CD4-positive, alpha-beta memory T cell (primary cell): ENCODE data around the gene HOXC12. TPM values are rescaled to one million over a fixed set of nuclear protein-coding genes. Genes with fewer than 3 reads are reported as not detected.

ENCODE experiments used
- CTCF ChIA-PET: fragments of 350-600 bp; sonication (Branson Sonifier 250); formaldehyde crosslinking; loops from one replicate; lab custom pipeline; 2021; ENCODE audit warnings: inconsistent platforms; ENCODE audit not compliant: partially characterized antibody; lab: Charles Lee
- POLR2A ChIA-PET: fragments of 350-600 bp; sonication (Branson Sonifier 250); formaldehyde crosslinking; loops from one replicate; lab custom pipeline; 2021; ENCODE audit not compliant: partially characterized antibody; lab: Charles Lee
- DNase-seq, 5 donors: peaks; one replicate each; pipeline versions ENCODE4 v3.0.0 to v3.0.0-alpha.2; 2020 to 2022; ENCODE audit warnings: mixed read lengths in 1 of 5
- H3K27ac ChIP-seq: one replicate; pipeline ENCODE4 v1.7.0; 2013; ENCODE audit warnings: low read depth, low read length
- H3K27me3 ChIP-seq: 2 replicates; pipeline ENCODE4 v1.7.0; 2013; ENCODE audit warnings: mild to moderate bottlenecking, low read length, moderate library complexity; ENCODE audit not compliant: insufficient read depth
- H3K36me3 ChIP-seq: 2 replicates; pipeline ENCODE4 v1.7.0; 2013; ENCODE audit warnings: mild to moderate bottlenecking, low read length, moderate library complexity; ENCODE audit not compliant: insufficient read depth
- H3K4me1 ChIP-seq: 2 replicates; pipeline ENCODE4 v1.7.0; 2013; ENCODE audit warnings: mild to moderate bottlenecking, low read length, moderate library complexity; ENCODE audit not compliant: insufficient read depth
- H3K4me3 ChIP-seq, 2 donors: one replicate each; pipeline ENCODE4 v1.7.0; 2013; ENCODE audit warnings: low read length in 2 of 2, mild to moderate bottlenecking in 1 of 2
- H3K9me3 ChIP-seq, 2 donors: one replicate each; pipeline ENCODE4 v1.7.0; 2013; ENCODE audit warnings: low read length in 2 of 2, control low read depth in 1 of 2; ENCODE audit not compliant: control insufficient read depth in 1 of 2
- H3K27ac Mint-ChIP-seq, 7 donors: one replicate each; pipeline ENCODE4 v1.8.0; 2020 to 2021; ENCODE audit warnings: mixed read lengths in 7 of 7, mild to moderate bottlenecking in 6 of 7, inconsistent platforms in 3 of 7, moderate library complexity in 3 of 7
- H3K27me3 Mint-ChIP-seq, 2 donors: one replicate each; pipeline ENCODE4 v1.8.0; 2020 to 2021; ENCODE audit warnings: mixed read lengths in 2 of 2
- H3K36me3 Mint-ChIP-seq, 2 donors: one replicate each; pipeline ENCODE4 v1.8.0; 2020 to 2021; ENCODE audit warnings: mixed read lengths in 2 of 2, inconsistent platforms in 1 of 2, mild to moderate bottlenecking in 1 of 2
- H3K4me1 Mint-ChIP-seq, 4 donors: one replicate each; pipeline ENCODE4 v1.8.0; 2020 to 2021; ENCODE audit warnings: mixed read lengths in 4 of 4, mild to moderate bottlenecking in 1 of 4
- H3K4me3 Mint-ChIP-seq, 8 donors: one replicate each; pipeline ENCODE4 v1.8.0; 2020 to 2021; ENCODE audit warnings: mixed read lengths in 8 of 8, mild to moderate bottlenecking in 7 of 8, moderate library complexity in 6 of 8, inconsistent platforms in 3 of 8
- H3K9me3 Mint-ChIP-seq, 8 donors: one replicate each; pipeline ENCODE4 v1.8.0; 2020 to 2021; ENCODE audit warnings: mixed read lengths in 8 of 8, mild to moderate bottlenecking in 5 of 8, inconsistent platforms in 3 of 8, moderate library complexity in 1 of 8
- intact Hi-C: fragments of 100-400 bp; cut with micrococcal nuclease; formaldehyde crosslinking; loops from one replicate; pipeline ENCODE4 v1.15.1; 2023
- polyA plus RNA-seq, 2 donors: library from polyadenylated mRNA; unstranded; fragments of 300-500 nt; fragmentation: Illumina TruSeq; gene quantifications; one replicate each; pipeline ENCODE4 v1.2.3, GENCODE V29; 2021
- total RNA-seq, 2 experiments: library from RNA; stranded (reverse); gene quantifications; one replicate each; pipeline ENCODE4 v1.2.3, GENCODE V29; 2021

HOXC12 gene
- total and polyA plus RNA-seq, 4 experiments from 2014 or later, result not detected

DNA sequence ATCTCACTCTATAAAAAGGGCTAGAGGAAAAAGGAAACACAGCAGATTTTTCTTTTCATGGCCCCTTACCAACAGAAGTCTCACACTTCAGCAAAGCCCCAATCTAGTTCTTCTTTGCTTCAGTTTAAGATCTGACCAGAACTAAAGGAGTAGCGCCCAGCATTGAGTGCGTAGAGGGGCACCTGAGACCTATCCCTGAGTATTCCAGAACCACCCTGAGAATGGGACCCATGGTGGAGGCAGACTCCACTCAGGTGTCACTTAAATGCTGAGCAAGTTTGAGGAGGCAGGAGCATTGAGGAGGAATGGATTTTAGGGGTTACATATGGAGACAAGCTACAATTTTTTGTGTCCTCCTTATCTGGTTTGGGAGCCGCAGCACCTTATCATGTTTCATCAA is 16.4 kb downstream of the HOXC12 start:
- peaks cover 34% of the 10 kb centered on the region for H3K4me1 ChIP-seq
- intact Hi-C loops, result no loop called here
- CTCF ChIA-PET, result no interaction called here
- no peak for DNase-seq
- no peak overlapping the region for H3K4me3 Mint-ChIP-seq
- POLR2A ChIA-PET, result no interaction called here
- H3K36me3 Mint-ChIP-seq, result peaks cover 5 to 10% of the 10 kb centered on the region in 2 donors
- H3K9me3 Mint-ChIP-seq, result peaks cover 0 to 21% (median 8%) of the 10 kb centered on the region in 8 donors
- H3K27me3 Mint-ChIP-seq, result peaks cover 76 to 83% of the 10 kb centered on the region in 2 donors
- H3K27ac ChIP-seq, result no peak overlapping the region
- peaks cover 93% of the 10 kb centered on the region for H3K27me3 ChIP-seq
- no peak overlapping the region for H3K4me3 ChIP-seq
- peak overlapping the region in 1 of 7 donors; percentile 84 for H3K27ac Mint-ChIP-seq
- H3K9me3 ChIP-seq, result no peaks in the 10 kb centered on the region
- H3K4me1 Mint-ChIP-seq, result peaks cover 10 to 36% (median 23%) of the 10 kb centered on the region in 4 donors
- H3K36me3 ChIP-seq, result no peaks in the 10 kb centered on the region

DNA sequence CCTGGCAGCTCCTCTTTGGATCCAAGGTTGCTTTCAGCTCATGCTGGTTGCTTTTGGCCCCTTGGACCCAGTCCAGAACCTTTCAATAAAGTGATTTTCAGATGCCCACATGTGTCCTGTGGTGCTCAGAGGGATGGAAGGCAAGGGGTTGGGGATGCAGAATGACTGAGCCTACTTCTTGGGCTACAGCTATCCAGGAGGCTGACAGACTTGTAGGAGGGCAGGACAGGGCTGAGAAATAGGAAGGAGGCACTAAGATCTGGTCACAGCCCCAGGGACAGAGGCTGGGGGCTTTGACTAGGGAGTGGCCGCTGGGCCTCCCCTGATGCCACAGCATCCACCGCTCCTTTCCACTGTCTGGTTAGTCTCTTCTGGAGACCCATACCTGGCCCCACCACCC is 17.0 kb downstream of the HOXC12 start:
- H3K27me3 Mint-ChIP-seq, result peaks cover 74 to 82% of the 10 kb centered on the region in 2 donors
- peak overlapping the region in 1 of 7 donors; percentile 84 for H3K27ac Mint-ChIP-seq
- H3K4me1 Mint-ChIP-seq, result peaks cover 6 to 30% (median 17%) of the 10 kb centered on the region in 4 donors
- Histone ChIP-seq H3K9me3 (no peaks in the 10 kb centered on the region), H3K27me3 (peaks cover 93% of the 10 kb centered on the region), H3K4me3 (no peak overlapping the region), H3K27ac (no peak overlapping the region), H3K4me1 (peaks cover 28% of the 10 kb centered on the region), H3K36me3 (no peaks in the 10 kb centered on the region)
- peaks cover 0 to 21% (median 8%) of the 10 kb centered on the region in 8 donors for H3K9me3 Mint-ChIP-seq
- POLR2A ChIA-PET, result no interaction called here
- no peak for DNase-seq
- peaks cover 5 to 10% of the 10 kb centered on the region in 2 donors for H3K36me3 Mint-ChIP-seq
- CTCF ChIA-PET, result no interaction called here
- intact Hi-C loops, result no loop called here
- peak overlapping the region in 1 of 8 donors; percentile 27 for H3K4me3 Mint-ChIP-seq

DNA sequence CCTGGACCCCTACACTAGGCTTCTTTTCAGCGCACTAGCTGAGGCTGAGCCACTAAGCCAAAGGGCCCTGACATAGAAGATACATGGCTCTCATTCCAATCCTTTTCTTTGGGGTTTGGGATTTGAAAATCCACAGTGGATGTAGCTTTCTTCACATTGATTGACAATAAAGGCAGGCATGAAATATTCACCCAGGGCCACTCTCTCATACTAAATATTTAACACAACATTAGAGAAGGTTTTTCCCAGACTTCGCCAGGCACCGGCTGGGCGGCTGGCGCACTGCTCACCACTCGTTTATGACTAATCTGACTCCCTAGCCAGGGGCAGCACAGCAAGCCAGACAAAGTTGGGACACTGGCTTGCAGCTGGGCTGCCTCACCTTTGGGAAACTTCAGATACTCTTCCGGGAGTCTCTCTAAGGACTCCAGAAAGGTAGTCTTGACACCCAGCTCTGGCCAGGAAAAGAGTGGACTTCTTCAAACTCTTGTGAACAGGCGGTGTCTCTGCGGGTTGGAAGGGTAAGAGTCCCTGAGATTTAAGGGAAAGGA is 17.5 kb downstream of the HOXC12 start:
- Histone ChIP-seq H3K27ac (no peak overlapping the region), H3K4me1 (peaks cover 25% of the 10 kb centered on the region), H3K9me3 (no peaks in the 10 kb centered on the region), H3K36me3 (no peaks in the 10 kb centered on the region), H3K4me3 (no peak overlapping the region), H3K27me3 (peaks cover 93% of the 10 kb centered on the region)
- POLR2A ChIA-PET, result no interaction called here
- CTCF ChIA-PET, result no interaction called here
- Mint-ChIP-seq H3K36me3 (peaks cover 5 to 10% of the 10 kb centered on the region in 2 donors), H3K27me3 (peaks cover 73 to 82% of the 10 kb centered on the region in 2 donors), H3K27ac (peak overlapping the region in 3 of 7 donors; percentile 26 to 84 (median 75)), H3K4me1 (peaks cover 6 to 32% (median 17%) of the 10 kb centered on the region in 4 donors), H3K9me3 (peaks cover 0 to 21% (median 11%) of the 10 kb centered on the region in 8 donors), H3K4me3 (peak overlapping the region in 2 of 8 donors; percentile 27 to 71)
- intact Hi-C loops, result no loop called here
- no peak for DNase-seq

DNA sequence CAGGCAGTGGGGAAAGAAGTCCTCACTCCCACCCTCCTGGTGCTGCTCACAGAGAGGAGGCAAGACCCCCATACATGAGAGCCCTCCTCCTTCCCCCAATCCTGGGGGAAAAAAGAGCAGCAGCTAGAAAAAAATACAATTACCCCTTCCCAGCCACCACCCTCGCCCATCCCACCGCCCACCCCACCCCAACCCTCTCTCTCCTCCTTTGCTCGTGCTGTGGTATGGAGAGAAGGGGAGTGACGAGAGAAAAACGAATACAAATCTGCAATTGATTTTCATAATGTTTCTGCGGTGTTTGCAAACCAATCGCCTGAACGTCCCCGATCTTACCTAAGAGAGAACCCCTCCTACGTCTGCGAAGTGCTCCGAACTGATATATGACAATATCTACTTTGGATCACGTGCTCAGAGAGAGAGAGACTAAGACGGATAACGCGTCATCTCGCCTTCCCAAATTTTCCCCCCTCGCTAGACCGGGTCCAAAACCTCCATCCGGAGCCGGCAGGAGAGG is 18.1 kb downstream of the HOXC12 start, which contains the start of gene HOXC11:
Gene HOXC11 (plus strand): TSS at position 405 of the 514 bp plus-strand sequence. CDS start 116 bp downstream, outside the sequence.
- intact Hi-C loops, result no loop called here
- no peak for DNase-seq
- CTCF ChIA-PET, result interaction anchor here (1.0 kb wide), 1 partner anchor 15 kb away, joined by 3 read pairs; no protein-coding TSS in a partner anchor
- Mint-ChIP-seq H3K4me1 (peaks cover 6 to 32% (median 17%) of the 10 kb centered on the region in 4 donors), H3K27me3 (peaks cover 71 to 80% of the 10 kb centered on the region in 2 donors), H3K36me3 (peaks cover 5 to 10% of the 10 kb centered on the region in 2 donors), H3K4me3 (peak within 1 kb of the TSS in 7 of 8 donors; percentile 66 to 85 (median 77)), H3K9me3 (peaks cover 0 to 21% (median 11%) of the 10 kb centered on the region in 8 donors), H3K27ac (peak within 1 kb of the TSS in 6 of 7 donors; percentile 67 to 88 (median 82))
- Histone ChIP-seq H3K36me3 (no peaks in the 10 kb centered on the region), H3K4me1 (peaks cover 25% of the 10 kb centered on the region), H3K27ac (no peak within 1 kb of the TSS), H3K4me3 (no peak within 1 kb of the TSS), H3K27me3 (peaks cover 93% of the 10 kb centered on the region), H3K9me3 (no peaks in the 10 kb centered on the region)
- POLR2A ChIA-PET, result no interaction called here

DNA sequence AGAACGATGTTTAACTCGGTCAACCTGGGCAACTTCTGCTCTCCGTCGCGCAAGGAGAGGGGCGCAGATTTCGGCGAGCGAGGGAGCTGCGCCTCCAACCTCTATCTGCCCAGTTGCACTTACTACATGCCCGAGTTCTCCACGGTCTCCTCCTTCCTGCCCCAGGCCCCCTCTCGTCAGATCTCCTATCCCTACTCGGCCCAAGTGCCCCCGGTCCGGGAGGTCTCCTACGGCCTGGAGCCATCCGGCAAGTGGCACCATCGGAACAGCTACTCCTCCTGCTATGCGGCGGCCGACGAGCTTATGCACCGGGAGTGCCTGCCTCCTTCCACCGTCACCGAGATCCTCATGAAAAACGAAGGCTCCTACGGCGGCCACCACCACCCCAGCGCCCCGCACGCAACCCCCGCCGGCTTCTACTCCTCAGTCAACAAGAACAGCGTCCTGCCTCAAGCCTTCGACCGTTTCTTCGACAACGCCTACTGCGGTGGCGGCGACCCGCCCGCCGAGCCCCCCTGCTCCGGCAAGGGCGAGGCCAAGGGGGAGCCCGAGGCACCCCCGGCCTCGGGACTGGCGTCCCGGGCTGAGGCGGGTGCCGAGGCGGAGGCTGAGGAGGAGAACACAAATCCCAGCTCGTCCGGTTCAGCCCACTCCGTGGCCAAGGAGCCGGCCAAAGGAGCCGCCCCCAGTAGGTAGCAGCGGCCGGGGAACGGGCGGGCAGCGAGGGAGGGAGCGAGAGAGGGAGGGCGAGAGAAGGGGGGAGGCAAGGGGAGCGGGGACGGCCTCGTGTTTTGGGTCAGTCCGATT is 18.7 kb downstream of the HOXC12 start:
- H3K27me3 Mint-ChIP-seq, result peaks cover 69 to 78% of the 10 kb centered on the region in 2 donors
- H3K9me3 ChIP-seq, result no peaks in the 10 kb centered on the region
- H3K9me3 Mint-ChIP-seq, result peaks cover 0 to 23% (median 11%) of the 10 kb centered on the region in 8 donors
- H3K36me3 Mint-ChIP-seq, result peaks cover 5 to 7% of the 10 kb centered on the region in 2 donors
- CTCF ChIA-PET, result interaction anchor here (1.0 kb wide), 1 partner anchor 14 kb away, joined by 3 read pairs; no protein-coding TSS in a partner anchor
- H3K4me1 Mint-ChIP-seq, result peaks cover 4 to 31% (median 18%) of the 10 kb centered on the region in 4 donors
- H3K36me3 ChIP-seq, result no peaks in the 10 kb centered on the region
- H3K4me1 ChIP-seq, result peaks cover 30% of the 10 kb centered on the region
- peaks cover 91% of the 10 kb centered on the region for H3K27me3 ChIP-seq
- peak overlapping the region in 7 of 8 donors; percentile 66 to 85 (median 74) for H3K4me3 Mint-ChIP-seq
- no peak overlapping the region for H3K4me3 ChIP-seq
- intact Hi-C loops, result loop anchor here (2.0 kb wide), 1 partner anchor 21 kb away; no protein-coding TSS in a partner anchor
- POLR2A ChIA-PET, result no interaction called here
- peak overlapping the region in 6 of 7 donors; percentile 67 to 88 (median 82) for H3K27ac Mint-ChIP-seq
- no peak for DNase-seq
- H3K27ac ChIP-seq, result no peak overlapping the region

DNA sequence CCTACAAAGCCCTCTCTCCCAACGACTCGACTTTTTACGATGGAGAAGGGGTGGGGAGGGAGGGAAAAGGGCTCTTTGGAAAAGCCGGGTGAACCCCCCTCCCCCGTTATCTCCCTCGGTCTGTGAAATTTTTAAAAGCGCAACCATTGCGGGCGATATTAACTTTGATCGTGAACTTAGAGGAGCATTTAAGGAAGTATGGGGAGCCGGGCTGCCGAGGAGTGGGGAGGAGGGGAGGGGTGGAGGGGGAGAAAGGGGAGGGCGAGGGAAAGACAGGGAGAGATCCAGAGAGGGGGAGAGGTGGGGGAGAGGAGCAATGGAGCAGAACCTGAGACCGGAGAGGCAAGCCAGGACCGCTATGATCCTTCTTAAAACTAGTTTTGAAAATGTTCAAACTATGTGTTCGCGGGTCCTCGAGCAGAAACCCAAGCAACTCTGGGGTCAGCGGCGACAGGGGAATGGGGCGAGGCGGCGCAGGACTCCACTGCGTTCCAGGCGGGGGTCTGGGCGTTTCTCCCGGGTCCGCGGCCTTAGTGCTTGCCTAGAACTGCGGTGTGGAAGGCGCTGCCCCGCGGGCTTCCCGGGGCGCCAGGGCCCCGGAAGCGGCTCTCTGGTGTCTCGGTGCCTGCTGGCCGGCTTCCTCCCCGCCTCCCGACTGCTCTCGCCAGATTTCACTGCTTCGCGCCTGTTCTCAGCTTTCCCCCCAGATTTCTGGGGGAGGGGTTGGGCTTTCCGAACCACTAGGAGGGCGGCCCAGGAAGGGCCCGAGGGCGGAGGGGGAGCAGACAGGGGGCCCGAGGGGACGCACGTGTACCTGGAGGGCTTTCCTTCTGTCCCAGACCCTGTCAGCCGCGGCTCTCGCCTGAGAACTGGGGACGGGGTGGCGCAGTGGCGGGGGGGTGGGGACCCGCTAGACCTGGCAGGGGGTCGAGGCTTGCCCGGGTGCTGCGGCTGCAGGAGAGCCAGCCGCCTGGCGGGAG is 19.7 kb downstream of the HOXC12 start, which contains the start of gene HOTAIR:
Gene HOTAIR (minus strand): TSS at position 871 of the 980 bp plus-strand sequence.
- H3K4me3 ChIP-seq, result peak within 1 kb of the TSS in 1 of 2 donors; percentile 40
- peaks cover 30% of the 10 kb centered on the region for H3K4me1 ChIP-seq
- Mint-ChIP-seq H3K9me3 (peaks cover 0 to 23% (median 11%) of the 10 kb centered on the region in 8 donors), H3K4me1 (peaks cover 4 to 36% (median 18%) of the 10 kb centered on the region in 4 donors), H3K36me3 (peaks cover 5 to 6% of the 10 kb centered on the region in 2 donors), H3K4me3 (peak within 1 kb of the TSS; percentile 67 to 85 (median 77)), H3K27ac (peak within 1 kb of the TSS in 4 of 7 donors; percentile 57 to 82 (median 76)), H3K27me3 (peaks cover 69 to 79% of the 10 kb centered on the region in 2 donors)
- intact Hi-C loops, result loop anchor here (2.0 kb wide), 1 partner anchor 22 kb away; no protein-coding TSS in a partner anchor
- CTCF ChIA-PET, result no interaction called here
- no peak for DNase-seq
- no peaks in the 10 kb centered on the region for H3K36me3 ChIP-seq
- POLR2A ChIA-PET, result interaction anchor here (0.7 kb wide), 1 partner anchor 1522 kb away, joined by 3 read pairs; no protein-coding TSS in a partner anchor
- no peaks in the 10 kb centered on the region for H3K9me3 ChIP-seq
- H3K27me3 ChIP-seq, result peaks cover 91% of the 10 kb centered on the region
- H3K27ac ChIP-seq, result no peak within 1 kb of the TSS
